CD14-positive monocyte (primary cell): Measurements from ENCODE around the gene WDFY3. TPM values are rescaled to one million over a fixed set of nuclear protein-coding genes. Genes with fewer than 3 reads are reported as not detected.

ENCODE experiments used
- DNase-seq, 3 donors: peaks; one replicate each; pipeline ENCODE4 v3.0.0-alpha.2; 2011 to 2022
- H2AFZ ChIP-seq: 2 replicates; pipeline ENCODE4 v1.6.0; 2012; ENCODE audit warnings: mild to moderate bottlenecking, low read depth, low read length, inconsistent platforms; ENCODE audit not compliant: insufficient read depth, poor library complexity, severe bottlenecking
- H3K27ac ChIP-seq, 2 donors: 1 replicate in 1 of 2; 2 replicates in 1 of 2; pipeline ENCODE4 v1.5.1; 2012 to 2013; ENCODE audit warnings: low read length in 2 of 2, control low read depth in 1 of 2, inconsistent platforms in 1 of 2, low read depth in 1 of 2, mild to moderate bottlenecking in 1 of 2
- H3K27me3 ChIP-seq, 2 donors: one replicate each; pipeline versions ENCODE4 v1.6.0 to v1.6.1; 2011 to 2013; ENCODE audit warnings: low read length in 2 of 2; ENCODE audit not compliant: control insufficient read depth in 2 of 2, insufficient read depth in 2 of 2
- H3K36me3 ChIP-seq, 2 donors: replicated peaks in 1 of 2; 1 replicate in 1 of 2; 2 replicates in 1 of 2; pipeline versions ENCODE4 v1.5.1 to v1.6.1; 2012 to 2013; ENCODE audit warnings: low read length in 2 of 2, control low read depth in 1 of 2, inconsistent platforms in 1 of 2, mild to moderate bottlenecking in 1 of 2; ENCODE audit not compliant: insufficient read depth in 2 of 2, control insufficient read depth in 1 of 2
- H3K4me1 ChIP-seq, 2 donors: 1 replicate in 1 of 2; 2 replicates in 1 of 2; pipeline versions ENCODE4 v1.5.1 to v1.6.1; 2012 to 2013; ENCODE audit warnings: low read length in 2 of 2, control low read depth in 1 of 2, inconsistent platforms in 1 of 2, mild to moderate bottlenecking in 1 of 2, moderate library complexity in 1 of 2; ENCODE audit not compliant: insufficient read depth in 2 of 2, control insufficient read depth in 1 of 2
- H3K4me2 ChIP-seq: replicated peaks from 2 replicates; pipeline ENCODE3; 2012; ENCODE audit warnings: low read length, moderate library complexity, mild to moderate bottlenecking; ENCODE audit not compliant: poor library complexity, severe bottlenecking; ENCODE audit errors: extremely low read depth
- H3K4me3 ChIP-seq, 3 experiments: fragments of 200-600 bp in 1 of 3; sonication (generic) in 1 of 3; replicated peaks in 1 of 3; 1 replicate in 2 of 3; 2 replicates in 1 of 3; pipeline ENCODE4 v1.5.1; 2011 to 2013; ENCODE audit warnings: low read length in 3 of 3, mild to moderate bottlenecking in 3 of 3, control low read depth in 2 of 3, low read depth in 2 of 3, inconsistent platforms in 1 of 3, moderate library complexity in 1 of 3
- H3K79me2 ChIP-seq: 2 replicates; pipeline ENCODE4 v1.6.0; 2012; ENCODE audit warnings: mild to moderate bottlenecking, control low read depth, inconsistent platforms, low read length, moderate library complexity; ENCODE audit not compliant: insufficient read depth
- H3K9ac ChIP-seq: 2 replicates; pipeline ENCODE4 v1.6.0; 2017; ENCODE audit warnings: low read length, mild to moderate bottlenecking; ENCODE audit not compliant: insufficient read depth, poor library complexity, severe bottlenecking
- H3K9me3 ChIP-seq, 2 donors: replicated peaks in 1 of 2; 1 replicate in 1 of 2; 2 replicates in 1 of 2; pipeline versions ENCODE4 v1.5.1 to v1.6.1; 2012 to 2013; ENCODE audit warnings: low read length in 2 of 2, control low read depth in 1 of 2; ENCODE audit not compliant: control insufficient read depth in 1 of 2, insufficient read depth in 1 of 2
- H4K20me1 ChIP-seq: 2 replicates; pipeline ENCODE4 v1.6.0; 2012; ENCODE audit warnings: mild to moderate bottlenecking, low read length, control low read depth, moderate library complexity; ENCODE audit not compliant: insufficient read depth
- H3K27ac Mint-ChIP-seq, 7 donors: one replicate each; pipeline ENCODE4 v1.8.0; 2020; ENCODE audit warnings: mild to moderate bottlenecking in 7 of 7, mixed read lengths in 7 of 7, moderate library complexity in 6 of 7, inconsistent platforms in 2 of 7
- H3K27me3 Mint-ChIP-seq, 3 donors: one replicate each; pipeline ENCODE4 v1.8.0; 2021 to 2022; ENCODE audit warnings: low read depth in 3 of 3, mild to moderate bottlenecking in 3 of 3, mixed read lengths in 3 of 3, moderate library complexity in 3 of 3, inconsistent platforms in 1 of 3
- H3K36me3 Mint-ChIP-seq, 2 donors: one replicate each; pipeline ENCODE4 v1.8.0; 2020; ENCODE audit warnings: mixed read lengths in 2 of 2, inconsistent platforms in 1 of 2, mild to moderate bottlenecking in 1 of 2
- H3K4me1 Mint-ChIP-seq: one replicate; pipeline ENCODE4 v1.8.0; 2020; ENCODE audit warnings: mild to moderate bottlenecking, mixed read lengths
- H3K4me3 Mint-ChIP-seq, 2 donors: one replicate each; pipeline ENCODE4 v1.8.0; 2020; ENCODE audit warnings: mild to moderate bottlenecking in 2 of 2, mixed read lengths in 2 of 2, moderate library complexity in 1 of 2
- H3K9me3 Mint-ChIP-seq, 7 donors: one replicate each; pipeline ENCODE4 v1.8.0; 2020 to 2022; ENCODE audit warnings: mixed read lengths in 7 of 7, mild to moderate bottlenecking in 6 of 7, moderate library complexity in 6 of 7, inconsistent platforms in 2 of 7
- CTCF ChIP-seq: fragments of 200-600 bp; IDR thresholded peaks from one replicate; pipeline ENCODE4 v1.8.0; 2022; ENCODE audit warnings: antibody characterized with exemption, mild to moderate bottlenecking
- WGBS: methylation state at CpG from one replicate; pipeline ENCODE4 v1.1.5; 2013; ENCODE audit warnings: missing lambda C conversion rate; ENCODE audit not compliant: insufficient coverage; 5-methylcytosine and 5-hydroxymethylcytosine counted together
- intact Hi-C, 2 donors: fragments of 100-400 bp; cut with micrococcal nuclease; formaldehyde crosslinking; loops; one replicate each; pipeline versions ENCODE4 v1.15.0 to v1.15.1; 2023
- polyA plus RNA-seq, 3 donors: library from polyadenylated mRNA; depleted of rRNA in 1 of 3; unstranded in 2 of 3; stranded (reverse) in 1 of 3; fragments of 300-500 nt in 2 of 3; fragments of >200 nt in 1 of 3; fragmentation: Illumina TruSeq in 2 of 3; gene quantifications; 1 replicate in 2 of 3; 2 replicates in 1 of 3; pipeline ENCODE4 v1.2.3, GENCODE V29; 2012 to 2021

Gene WDFY3
- polyA plus RNA-seq, 3 donors = 5.6 to 35.5 (median 5.9) TPM

- TF ChIP-seq CTCF = no peak
- no peaks in the 10 kb centered on the region for H3K79me2 ChIP-seq
- no peak for DNase-seq
- 97% methylated on average over 4 of the region's 4 CpGs for WGBS
- Mint-ChIP-seq H3K4me1 (no peaks in the 10 kb centered on the region), H3K36me3 (peaks cover 59 to 79% of the 10 kb centered on the region in 2 donors), H3K27me3 (no peaks in the 10 kb centered on the region), H3K27ac (no peak overlapping the region), H3K4me3 (no peak overlapping the region), H3K9me3 (peaks cover 0 to 3% (median 0%) of the 10 kb centered on the region in 7 donors)
- H2AFZ ChIP-seq = no peak overlapping the region
- no peak overlapping the region for H3K4me2 ChIP-seq
- no peaks in the 10 kb centered on the region for H3K27me3 ChIP-seq
- H3K36me3 ChIP-seq = peaks cover 56 to 91% of the 10 kb centered on the region in 2 donors
- no peaks in the 10 kb centered on the region for H3K4me1 ChIP-seq
- no peaks in the 10 kb centered on the region for H3K9me3 ChIP-seq
- H3K27ac ChIP-seq = no peak overlapping the region
- H3K4me3 ChIP-seq = no peak overlapping the region
- no peak overlapping the region for H3K9ac ChIP-seq
- intact Hi-C loops = no loop called here
- peaks cover 5% of the 10 kb centered on the region for H4K20me1 ChIP-seq
Observed at GRCh38 chr4:84804136-84804535, 162.4 kb downstream of the WDFY3 start.

DNA sequence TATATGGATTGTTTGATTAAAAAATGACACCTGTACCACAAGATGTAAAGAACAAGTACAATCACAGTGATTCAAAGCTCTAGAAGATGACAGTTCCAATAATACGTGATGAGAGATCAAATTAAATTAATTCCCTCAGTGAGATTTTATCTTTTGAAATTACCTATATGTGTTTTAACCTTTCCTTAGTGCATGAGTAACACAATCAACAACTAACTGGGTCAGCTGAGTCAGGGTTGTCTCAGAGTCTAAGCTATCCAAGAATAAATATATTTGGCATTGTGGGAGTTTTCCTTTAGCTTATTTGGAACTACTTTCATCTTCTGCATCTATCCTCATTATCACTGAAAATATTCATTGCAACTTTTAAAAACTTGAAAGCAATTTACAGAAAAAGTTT, 162.8 kb downstream of the WDFY3 start:
- H3K79me2 ChIP-seq = no peaks in the 10 kb centered on the region
- no peaks in the 10 kb centered on the region for H3K27me3 Mint-ChIP-seq
- no peak for TF ChIP-seq CTCF
- no peaks in the 10 kb centered on the region for H3K4me1 ChIP-seq
- no peak for DNase-seq
- H3K9ac ChIP-seq = no peak overlapping the region
- H3K9me3 Mint-ChIP-seq = peaks cover 0 to 3% (median 0%) of the 10 kb centered on the region in 7 donors
- WGBS = no CpG with 5 or more reads among the region's 1 CpG
- peaks cover 54 to 91% of the 10 kb centered on the region in 2 donors for H3K36me3 ChIP-seq
- intact Hi-C loops = no loop called here
- peaks cover 58 to 79% of the 10 kb centered on the region in 2 donors for H3K36me3 Mint-ChIP-seq
- H2AFZ ChIP-seq = no peak overlapping the region
- H3K4me1 Mint-ChIP-seq = no peaks in the 10 kb centered on the region
- H3K9me3 ChIP-seq = no peaks in the 10 kb centered on the region
- H3K4me3 ChIP-seq = no peak overlapping the region
- H3K27me3 ChIP-seq = no peaks in the 10 kb centered on the region
- no peak overlapping the region for H3K27ac ChIP-seq
- H3K4me3 Mint-ChIP-seq = no peak overlapping the region
- H4K20me1 ChIP-seq = peaks cover 5% of the 10 kb centered on the region
- no peak overlapping the region for H3K27ac Mint-ChIP-seq
- no peak overlapping the region for H3K4me2 ChIP-seq
